SU-DHL-6 (cell line): ENCODE measurements around the gene SIK2.

Source experiments
- H2AFZ ChIP-seq: fragments of 200-600 bp; sonication (generic); 2 replicates; pipeline ENCODE4 v1.6.1; 2014; ENCODE audit warnings: low read depth, mild to moderate bottlenecking, moderate library complexity, mixed read lengths, antibody characterized with exemption, low read length; ENCODE audit not compliant: severe bottlenecking
- H3F3A ChIP-seq: fragments of 200-600 bp; shearing (Covaris generic); 2 replicates; pipeline ENCODE4 v1.6.0; 2016; ENCODE audit warnings: antibody characterized with exemption, mild to moderate bottlenecking; ENCODE audit not compliant: insufficient read depth
- H3K27ac ChIP-seq: fragments of 200-600 bp; sonication (generic); 2 replicates; pipeline ENCODE4 v1.5.1; 2016; ENCODE audit warnings: low read depth, mild to moderate bottlenecking, low read length, moderate library complexity, mixed read lengths
- H3K27me3 ChIP-seq: fragments of 200-600 bp; sonication (generic), shearing (Covaris generic); 2 replicates; pipeline ENCODE4 v1.6.0; 2014; ENCODE audit warnings: mild to moderate bottlenecking, low read length
- H3K36me3 ChIP-seq: fragments of 200-600 bp; sonication (generic); 2 replicates; pipeline ENCODE4 v1.6.1; 2014; ENCODE audit warnings: mild to moderate bottlenecking, low read length, mixed read lengths
- H3K4me2 ChIP-seq: fragments of 300-600, 200-600 bp; shearing (Covaris generic), sonication (generic); 2 replicates; pipeline ENCODE4 v1.6.0; 2014; ENCODE audit warnings: low read length, low read depth, mild to moderate bottlenecking; ENCODE audit not compliant: poor library complexity, severe bottlenecking
- H3K4me3 ChIP-seq: fragments of 200-600 bp; sonication (generic); 2 replicates; pipeline ENCODE4 v1.5.1; 2014; ENCODE audit warnings: antibody characterized with exemption, low read length, mild to moderate bottlenecking, mixed read lengths; ENCODE audit not compliant: insufficient read depth, poor library complexity, severe bottlenecking
- H3K79me2 ChIP-seq: fragments of 200-600 bp; sonication (generic); 2 replicates; pipeline ENCODE4 v1.6.1; 2014; ENCODE audit warnings: mild to moderate bottlenecking, low read length, moderate library complexity; ENCODE audit not compliant: insufficient read depth
- H3K9ac ChIP-seq: fragments of 200-600 bp; sonication (generic); 2 replicates; pipeline ENCODE4 v1.7.0; 2014; ENCODE audit warnings: mild to moderate bottlenecking, low read length
- H3K9me2 ChIP-seq: fragments of 200-600 bp; sonication (generic); replicated peaks from 2 replicates; pipeline ENCODE4 v1.6.1; 2014; ENCODE audit warnings: low read length; ENCODE audit not compliant: insufficient read depth
- H3K9me3 ChIP-seq: fragments of 200-600 bp; sonication (generic); 2 replicates; pipeline ENCODE4 v1.6.1; 2014; ENCODE audit warnings: low read length, mixed read lengths; ENCODE audit not compliant: insufficient read depth
- H4K20me1 ChIP-seq: fragments of 200-600 bp; sonication (generic); 2 replicates; pipeline ENCODE4 v1.6.1; 2014; ENCODE audit warnings: low read depth, mild to moderate bottlenecking, antibody characterized with exemption, low read length, moderate library complexity, mixed read lengths
- CTCF ChIP-seq: fragments of 200-600 bp; sonication (generic); IDR thresholded peaks from one replicate; pipeline ENCODE4 v1.5.1; 2017; ENCODE audit warnings: antibody characterized with exemption, mild to moderate bottlenecking, low read length, moderate library complexity; ENCODE audit not compliant: insufficient read depth, poor library complexity, severe bottlenecking
- EZH2phosphoT487 ChIP-seq: fragments of 200-600 bp; sonication (generic), shearing (Covaris generic); conservative IDR thresholded peaks from 2 replicates; pipeline ENCODE4 v1.6.1; 2018; ENCODE audit warnings: mild to moderate bottlenecking, antibody characterized with exemption, low read length, moderate library complexity, mixed read lengths

The SIK2 gene

GRCh38 chr11:111729831-111730311, 127.6 kb downstream of the SIK2 start:
- H3K36me3 ChIP-seq: no peaks in the 10 kb centered on the region
- H3K27me3 ChIP-seq: no peaks in the 10 kb centered on the region
- H3K9ac ChIP-seq: no peak overlapping the region
- TF ChIP-seq EZH2phosphoT487 (no peak), CTCF (no peak)
- no peak overlapping the region for H3K27ac ChIP-seq
- H3K9me2 ChIP-seq: no peaks in the 10 kb centered on the region
- no peak overlapping the region for H3K4me3 ChIP-seq
- no peaks in the 10 kb centered on the region for H3F3A ChIP-seq
- no peaks in the 10 kb centered on the region for H3K79me2 ChIP-seq
- H3K4me2 ChIP-seq: no peak overlapping the region
- no peaks in the 10 kb centered on the region for H3K9me3 ChIP-seq
- no peaks in the 10 kb centered on the region for H4K20me1 ChIP-seq
- no peak overlapping the region for H2AFZ ChIP-seq

GRCh38 chr11:111730871-111731591, 128.8 kb downstream of the SIK2 start:
- Histone ChIP-seq H3K79me2 (no peaks in the 10 kb centered on the region), H3K4me3 (no peak overlapping the region), H3F3A (no peaks in the 10 kb centered on the region), H3K36me3 (no peaks in the 10 kb centered on the region), H3K27me3 (no peaks in the 10 kb centered on the region), H3K9ac (no peak overlapping the region), H2AFZ (no peak overlapping the region), H3K27ac (no peak overlapping the region), H3K9me3 (no peaks in the 10 kb centered on the region), H4K20me1 (no peaks in the 10 kb centered on the region), H3K4me2 (no peak overlapping the region), H3K9me2 (no peaks in the 10 kb centered on the region)
- TF ChIP-seq EZH2phosphoT487: no peak
- no peak for TF ChIP-seq CTCF

- H2AFZ ChIP-seq: no peak overlapping the region
- no peak overlapping the region for H3K9ac ChIP-seq
- no peaks in the 10 kb centered on the region for H3F3A ChIP-seq
- H3K27me3 ChIP-seq: no peaks in the 10 kb centered on the region
- no peaks in the 10 kb centered on the region for H3K9me3 ChIP-seq
- H3K36me3 ChIP-seq: no peaks in the 10 kb centered on the region
- no peak for TF ChIP-seq EZH2phosphoT487
- TF ChIP-seq CTCF: no peak
- no peaks in the 10 kb centered on the region for H4K20me1 ChIP-seq
- no peak overlapping the region for H3K27ac ChIP-seq
- H3K4me2 ChIP-seq: no peak overlapping the region
- no peaks in the 10 kb centered on the region for H3K9me2 ChIP-seq
- H3K4me3 ChIP-seq: no peak overlapping the region
- no peaks in the 10 kb centered on the region for H3K79me2 ChIP-seq
Measured at GRCh38 chr11:111731821-111732220, 129.6 kb downstream of the SIK2 start.
